ENCODE measurements around the gene CCDC97. TPM values are rescaled to one million over a fixed set of nuclear protein-coding genes. Genes with fewer than 3 reads are reported as not detected.
A peak's percentile ranks its signal among the peaks of the same experiment; 100 is the strongest.

The CCDC97 gene
- total and polyA plus RNA-seq, 2 of the 8 experiments (the other 6 are each of a cell fraction or from before 2014, with no cell fraction given): 19.8 to 27.1 TPM

- Histone ChIP-seq H4K20me1 (replicated peaks in 1 of 2; ENCODE audit: control insufficient read depth in 1 of 2, insufficient read depth in 2 of 2, low read length in 2 of 2) (peaks cover 0 to 10% of the 10 kb centered on the region in 2 experiments), H4K91ac (replicated peaks; ENCODE audit: insufficient read length, low read length) (no peak overlapping the region), H2BK20ac (ENCODE audit: low read length) (no peak overlapping the region), H3K14ac (ENCODE audit: insufficient read length) (no peak overlapping the region), H3K4ac (replicated peaks; ENCODE audit: insufficient read length, low read depth, low read length) (no peak overlapping the region), H3K9me3 (ENCODE audit: insufficient read depth in 2 of 2, low read depth in 1 of 2, low read length in 1 of 2) (no peaks in the 10 kb centered on the region), H3K36me3 (ENCODE audit: control insufficient read depth in 2 of 4, insufficient read depth in 4 of 4, low read length in 3 of 4) (peaks cover 0 to 6% (median 3%) of the 10 kb centered on the region in 4 experiments; a peak in 4 of 8 replicates), H3K18ac (ENCODE audit: extremely low read depth, low read length) (peak overlapping the region; percentile 90), H3K4me1 (replicated peaks in 1 of 4; ENCODE audit: control insufficient read depth in 3 of 4, insufficient read depth in 4 of 4, low read length in 3 of 4) (peaks cover 15 to 32% (median 23%) of the 10 kb centered on the region in 4 experiments), H3K23ac (ENCODE audit: insufficient read length) (no peak overlapping the region), H3K4me2 (ENCODE audit: insufficient read depth in 1 of 2, low read depth in 2 of 2, low read length in 2 of 2) (peak overlapping the region; percentile 97 to 98), H3K79me2 (ENCODE audit: control insufficient read depth in 1 of 2, insufficient read depth in 2 of 2, low read length in 2 of 2) (no peaks in the 10 kb centered on the region), H4K5ac (ENCODE audit: insufficient read length, low read depth, low read length) (no peak overlapping the region), H2BK12ac (ENCODE audit: low read depth, low read length) (peak overlapping the region; percentile 80; the same call in 1 of the 2 replicates), H2BK5ac (ENCODE audit: low read depth, low read length) (peak overlapping the region; percentile 85), H3K56ac (replicated peaks; ENCODE audit: insufficient read length, low read depth, low read length) (no peak overlapping the region), H3K4me3 (ENCODE audit: extremely low read depth in 1 of 4, insufficient read depth in 2 of 4, low read depth in 3 of 4, low read length in 4 of 4) (peak overlapping the region; percentile 43 to 55 (median 50)), H2AK5ac (ENCODE audit: low read depth, low read length) (0 out of 2 replicates have a peak overlapping the region, but pooled peaks have one; percentile 39), H3K9ac (replicated peaks in 1 of 4; ENCODE audit: extremely low read depth in 1 of 4, low read depth in 3 of 4, low read length in 3 of 4) (peak overlapping the region in 1 of 4 experiments; percentile 54; a peak in 2 of 7 replicates), H3K23me2 (ENCODE audit: low read depth, low read length) (peaks cover 17% of the 10 kb centered on the region), H2BK120ac (replicated peaks; ENCODE audit: low read depth, low read length) (no peak overlapping the region), H2BK15ac (ENCODE audit: low read length) (0 out of 2 replicates have a peak overlapping the region, but pooled peaks have one; percentile 78), H3K27me3 (replicated peaks in 1 of 4; ENCODE audit: control insufficient read depth in 3 of 4, extremely low read depth in 1 of 4, insufficient read depth in 3 of 4, low read length in 3 of 4) (peaks cover 0 to 6% (median 0%) of the 10 kb centered on the region in 4 experiments; a peak in 3 of 7 replicates), H3K79me1 (ENCODE audit: low read depth, low read length) (no peaks in the 10 kb centered on the region; the same call in 1 of the 2 replicates), H2AFZ (ENCODE audit: low read length) (no peak overlapping the region), H4K8ac (ENCODE audit: extremely low read depth, insufficient read depth, low read length) (no peak overlapping the region), H3K27ac (ENCODE audit: low read depth, low read length) (no peak overlapping the region)
- peak; percentile 65 to 83 for DNase-seq (ENCODE audit: low read depth in 1 of 2, low spot score in 2 of 2)
- ChIA-PET CTCF (ENCODE audit: partially characterized antibody) (interaction anchor here (0.9 to 1.2 kb wide), 3 partner anchors 28 to 56 kb away, joined by 3 to 4 read pairs (median 4); no protein-coding TSS in a partner anchor), POLR2A (ENCODE audit: partially characterized antibody) (interaction anchor here (0.6 to 12.6 kb wide), 15 partner anchors 9 to 538 kb away, joined by 3 to 137 read pairs (median 4); partner anchors contain the start of genes CCDC97, DMAC2 and HNRNPUL1)
- 2% methylated on average over 6 of the region's 23 CpGs; no CpG with 5 or more reads in 1 of the 2 experiments for WGBS, 2 experiments (ENCODE audit: extremely low coverage in 1 of 2, insufficient coverage in 1 of 2, insufficient read length in 1 of 2, insufficient replicate concordance in 2 of 2, low coverage in 1 of 2, low lambda C conversion rate in 2 of 2, missing lambda C conversion rate in 1 of 2)
- FAIRE-seq: no peak
- TF ChIP-seq EZH2 (IDR thresholded peaks at IDR 0.05; ENCODE audit: low read depth, low read length, severe bottlenecking): no peak
- TF ChIP-seq CTCF (IDR thresholded peaks at IDR 0.05; ENCODE audit: control extremely low read depth in 1 of 3, insufficient read depth in 1 of 3, low read depth in 1 of 3, low read length in 3 of 3): no peak
- no peak for TF ChIP-seq ATF3 (IDR thresholded peaks at IDR 0.05; ENCODE audit: insufficient read depth, low read depth, low read length)
- 0 out of 3 replicates have a peak, but pooled peaks of 1 of the 2 experiments have one; percentile 36 for TF ChIP-seq POLR2A (IDR thresholded peaks at IDR 0.05; ENCODE audit: control extremely low read depth in 1 of 2, low read depth in 2 of 2, low read length in 2 of 2)
- no peak for TF ChIP-seq TBP (IDR thresholded peaks at IDR 0.05; ENCODE audit: low read depth, low read length)
- TF ChIP-seq JUND (IDR thresholded peaks at IDR 0.05; ENCODE audit: low read length): peak; percentile 39; the same call in 1 of the 2 replicates
- peak; percentile 66 for TF ChIP-seq POLR2AphosphoS5 (IDR thresholded peaks at IDR 0.05; ENCODE audit: low read depth, low read length)
- TF ChIP-seq SP2 (IDR thresholded peaks at IDR 0.05; ENCODE audit: low read length): no peak
Measured at GRCh38 chr19:41324921-41325639, 15.1 kb downstream of the CCDC97 start.

All from H1 (cell line).